Stimulated activated CD4-positive, alpha-beta T cell treated with anti-CD3 and anti-CD28 coated beads, TNF-alpha, amount 100 ng/mL, for 4 hours (primary cell): ENCODE data around the gene SPRED1.

Source experiments
- DNase-seq, 3 experiments: peaks; one replicate each; pipeline ENCODE4 v3.0.0-alpha.2; 2020; ENCODE audit warnings: low read depth in 3 of 3

SPRED1 gene

GRCh38 chr15:38281031-38281430, 28.4 kb downstream of the SPRED1 start:
- no peak for DNase-seq

GRCh38 chr15:38283010-38283409, 30.4 kb downstream of the SPRED1 start:
- DNase-seq, result no peak

GRCh38 chr15:38285456-38285855, 32.8 kb downstream of the SPRED1 start:
- no peak for DNase-seq

GRCh38 chr15:38294126-38294525, 41.5 kb downstream of the SPRED1 start:
- no peak for DNase-seq

GRCh38 chr15:38297623-38298388, 45.2 kb downstream of the SPRED1 start:
- no peak for DNase-seq

- no peak for DNase-seq
Observed at GRCh38 chr15:38299216-38299615, 46.6 kb downstream of the SPRED1 start.

GRCh38 chr15:38300395-38300794, 47.8 kb downstream of the SPRED1 start:
- DNase-seq, result no peak

- no peak for DNase-seq
Observed at GRCh38 chr15:38304481-38304880, 51.8 kb downstream of the SPRED1 start.

GRCh38 chr15:38307251-38307650, 54.6 kb downstream of the SPRED1 start:
- no peak for DNase-seq

GRCh38 chr15:38307861-38308641, 55.4 kb downstream of the SPRED1 start:
- no peak for DNase-seq

GRCh38 chr15:38308797-38309196, 56.2 kb downstream of the SPRED1 start:
- no peak for DNase-seq

- DNase-seq, result no peak
Observed at GRCh38 chr15:38312190-38312589, 59.6 kb downstream of the SPRED1 start.

- DNase-seq, result no peak
Observed at GRCh38 chr15:38316311-38316710, 63.7 kb downstream of the SPRED1 start.

GRCh38 chr15:38320181-38320580, 67.5 kb downstream of the SPRED1 start:
- no peak for DNase-seq

- DNase-seq, result no peak
Observed at GRCh38 chr15:38320866-38321265, 68.2 kb downstream of the SPRED1 start.

GRCh38 chr15:38323895-38324294, 71.3 kb downstream of the SPRED1 start:
- no peak for DNase-seq

- no peak for DNase-seq
Observed at GRCh38 chr15:38324939-38325647, 72.5 kb downstream of the SPRED1 start.

- DNase-seq, result no peak
Observed at GRCh38 chr15:38325648-38325990, 73.0 kb downstream of the SPRED1 start.

GRCh38 chr15:38332711-38333110, 80.1 kb downstream of the SPRED1 start:
- no peak for DNase-seq

GRCh38 chr15:38335116-38335515, 82.5 kb downstream of the SPRED1 start:
- DNase-seq, result no peak

GRCh38 chr15:38344351-38344750, 91.7 kb downstream of the SPRED1 start:
- DNase-seq, result no peak

GRCh38 chr15:38349251-38349650, 96.6 kb downstream of the SPRED1 start:
- DNase-seq, result no peak

GRCh38 chr15:38351466-38351865, 98.8 kb downstream of the SPRED1 start:
- no peak for DNase-seq
